Measurements from ENCODE around the gene INF2. TPM values are rescaled to one million over a fixed set of nuclear protein-coding genes. Genes with fewer than 3 reads are reported as not detected.

Gene INF2
- total RNA-seq, 2 donors from 2014 or later: 21.9 to 43.5 TPM

GRCh38 chr14:104688505-104689108 lies 811 bp upstream of the INF2 start:
- no peak for DNase-seq (ENCODE audit: low spot score)
- Histone ChIP-seq H3K27me3 (no peaks in the 10 kb centered on the region), H3K4me3 (peak overlapping the region; percentile 86 to 98), H3K36me3 (no peaks in the 10 kb centered on the region), H3K9me3 (no peaks in the 10 kb centered on the region), H3K27ac (peak overlapping the region; percentile 84 to 91), H3K4me1 (peaks cover 0 to 63% of the 10 kb centered on the region in 2 donors)
- TF ChIP-seq, protein P1, sequence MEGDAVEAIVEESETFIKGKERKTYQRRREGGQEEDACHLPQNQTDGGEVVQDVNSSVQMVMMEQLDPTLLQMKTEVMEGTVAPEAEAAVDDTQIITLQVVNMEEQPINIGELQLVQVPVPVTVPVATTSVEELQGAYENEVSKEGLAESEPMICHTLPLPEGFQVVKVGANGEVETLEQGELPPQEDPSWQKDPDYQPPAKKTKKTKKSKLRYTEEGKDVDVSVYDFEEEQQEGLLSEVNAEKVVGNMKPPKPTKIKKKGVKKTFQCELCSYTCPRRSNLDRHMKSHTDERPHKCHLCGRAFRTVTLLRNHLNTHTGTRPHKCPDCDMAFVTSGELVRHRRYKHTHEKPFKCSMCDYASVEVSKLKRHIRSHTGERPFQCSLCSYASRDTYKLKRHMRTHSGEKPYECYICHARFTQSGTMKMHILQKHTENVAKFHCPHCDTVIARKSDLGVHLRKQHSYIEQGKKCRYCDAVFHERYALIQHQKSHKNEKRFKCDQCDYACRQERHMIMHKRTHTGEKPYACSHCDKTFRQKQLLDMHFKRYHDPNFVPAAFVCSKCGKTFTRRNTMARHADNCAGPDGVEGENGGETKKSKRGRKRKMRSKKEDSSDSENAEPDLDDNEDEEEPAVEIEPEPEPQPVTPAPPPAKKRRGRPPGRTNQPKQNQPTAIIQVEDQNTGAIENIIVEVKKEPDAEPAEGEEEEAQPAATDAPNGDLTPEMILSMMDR (IDR thresholded peaks at IDR 0.05): no peak

DNA sequence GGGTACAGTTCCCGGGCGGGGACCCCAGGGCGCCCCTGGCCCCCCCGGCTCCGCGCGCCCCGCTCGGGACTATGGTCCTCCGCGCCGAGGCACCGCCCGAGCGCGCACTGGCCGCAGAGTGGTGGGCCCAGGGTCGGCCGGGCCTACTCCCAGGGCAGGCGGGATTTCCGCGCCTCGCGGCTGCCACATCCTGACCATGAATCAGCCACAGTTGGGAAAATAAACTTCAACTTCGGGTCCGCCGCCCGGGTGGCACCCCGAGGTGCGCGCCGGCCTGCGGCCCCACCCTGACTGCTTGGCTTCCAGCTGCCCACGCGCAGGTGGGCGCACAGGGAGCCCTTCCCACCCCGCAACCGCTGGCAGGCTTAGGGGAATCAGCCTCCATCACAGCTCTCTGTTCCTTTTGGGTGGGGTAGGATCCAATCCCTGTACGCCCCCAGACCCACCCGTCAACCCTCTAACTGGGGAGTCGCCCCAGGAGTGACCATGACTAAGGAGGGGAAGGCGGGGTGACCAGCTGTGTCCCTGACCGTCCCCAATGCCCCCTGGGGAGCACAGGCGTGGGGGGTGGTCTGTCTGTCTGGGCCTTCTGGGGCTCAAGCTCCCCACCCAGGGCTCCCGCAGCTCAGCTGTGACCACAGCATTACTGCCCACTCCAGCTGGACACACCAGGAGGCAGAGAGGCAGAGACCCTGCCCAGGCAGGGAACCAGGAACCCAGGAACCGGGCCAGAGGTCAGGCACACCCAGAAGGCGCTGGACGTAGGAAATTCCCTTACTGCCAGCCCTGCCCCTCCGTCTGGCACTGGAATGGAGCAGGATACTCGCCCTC lies 678 bp downstream of the INF2 start:
- peak overlapping the region; percentile 84 to 91 for H3K27ac ChIP-seq
- H3K27me3 ChIP-seq: no peaks in the 10 kb centered on the region
- no peaks in the 10 kb centered on the region for H3K36me3 ChIP-seq
- H3K9me3 ChIP-seq: no peaks in the 10 kb centered on the region
- TF ChIP-seq, protein P1 (IDR thresholded peaks at IDR 0.05): no peak
- H3K4me3 ChIP-seq: peak overlapping the region; percentile 86 to 98
- H3K4me1 ChIP-seq: peaks cover 0 to 78% of the 10 kb centered on the region in 2 donors
- DNase-seq (ENCODE audit: low spot score): no peak

DNA sequence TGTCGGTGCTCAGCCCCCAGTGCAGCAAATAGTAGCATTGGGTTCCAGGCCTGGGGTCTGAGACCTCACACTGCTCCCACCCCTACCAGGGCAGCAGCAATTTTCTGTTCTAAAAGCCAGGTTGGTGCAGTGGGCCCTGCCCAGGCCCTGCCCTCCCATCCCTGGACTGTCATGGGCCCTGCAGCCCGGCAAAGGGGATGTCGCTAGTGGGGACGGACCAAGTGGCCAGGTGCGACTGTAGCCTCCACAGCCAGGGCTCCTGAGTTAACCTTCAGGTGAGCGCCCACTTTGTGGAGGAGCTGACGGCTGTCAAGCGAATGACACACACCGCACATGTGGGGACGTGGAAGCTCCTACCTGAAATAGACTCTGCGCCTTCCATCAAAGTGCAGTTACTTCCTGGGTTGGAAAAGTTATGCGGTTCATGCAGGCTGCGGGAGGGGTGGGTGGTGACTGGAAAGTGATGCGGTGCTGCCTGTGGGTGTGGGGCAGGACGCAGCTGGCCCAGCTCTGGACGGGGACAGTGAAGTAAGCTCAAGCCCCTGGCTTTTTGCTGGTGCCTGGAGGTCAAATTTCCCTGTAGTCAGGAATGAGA lies 1.5 kb downstream of the INF2 start:
- H3K36me3 ChIP-seq: no peaks in the 10 kb centered on the region
- no peaks in the 10 kb centered on the region for H3K9me3 ChIP-seq
- no peak for DNase-seq (ENCODE audit: low spot score)
- peak overlapping the region in 1 of 2 donors; percentile 84 for H3K27ac ChIP-seq
- H3K4me3 ChIP-seq: peak overlapping the region; percentile 86 to 98
- peaks cover 0 to 87% of the 10 kb centered on the region in 2 donors for H3K4me1 ChIP-seq
- TF ChIP-seq, protein P1 (IDR thresholded peaks at IDR 0.05): no peak
- no peaks in the 10 kb centered on the region for H3K27me3 ChIP-seq

GRCh38 chr14:104691546-104692260 lies 2.3 kb downstream of the INF2 start:
- no peaks in the 10 kb centered on the region for H3K27me3 ChIP-seq
- TF ChIP-seq, protein P1 (IDR thresholded peaks at IDR 0.05): no peak
- no peak overlapping the region for H3K27ac ChIP-seq
- no peak overlapping the region for H3K4me3 ChIP-seq
- no peak for DNase-seq (ENCODE audit: low spot score)
- no peaks in the 10 kb centered on the region for H3K9me3 ChIP-seq
- peaks cover 0 to 94% of the 10 kb centered on the region in 2 donors for H3K4me1 ChIP-seq
- no peaks in the 10 kb centered on the region for H3K36me3 ChIP-seq

- Histone ChIP-seq H3K36me3 (no peaks in the 10 kb centered on the region), H3K4me1 (peaks cover 0 to 94% of the 10 kb centered on the region in 2 donors), H3K27ac (no peak overlapping the region), H3K9me3 (no peaks in the 10 kb centered on the region), H3K4me3 (no peak overlapping the region), H3K27me3 (no peaks in the 10 kb centered on the region)
- TF ChIP-seq, protein P1 (IDR thresholded peaks at IDR 0.05): no peak
- no peak for DNase-seq (ENCODE audit: low spot score)
Observed at GRCh38 chr14:104692261-104692938, 3.0 kb downstream of the INF2 start.
